HCT116 (cell line): Measurements from ENCODE around the gene HOXC6. TPM values are rescaled to one million over a fixed set of nuclear protein-coding genes. Genes with fewer than 3 reads are reported as not detected.
A peak's percentile ranks its signal among the peaks of the same experiment; 100 is the strongest.

Experiments used
- ATAC-seq: fragments of 200-7000 bp; cut with Tn5 transposase; 2 replicates; pipeline ENCODE4 v1.9.1; 2020; ENCODE audit warnings: mild to moderate bottlenecking, moderate library complexity
- BruUV-seq: library from RNA; stranded (reverse); fragments of 400-500 nt; replicated peaks from 2 replicates; lab custom pipeline; 2021; lab: Mats Ljungman, UMichigan
- CTCF ChIA-PET: fragments of 300-600 bp; sonication (Branson Sonifier 250); formaldehyde crosslinking; loops from one replicate; lab custom pipeline; 2021; ENCODE audit warnings: antibody characterized with exemption; lab: Charles Lee
- POLR2A ChIA-PET: fragments of 300-600, 350-600 bp; sonication (Branson Sonifier 250); formaldehyde crosslinking; loops from one replicate; lab custom pipeline; 2021; ENCODE audit warnings: antibody characterized with exemption; lab: Charles Lee
- RAD21 ChIA-PET, 2 experiments: fragments of 300-600 bp; sonication (Branson Sonifier 250); formaldehyde crosslinking; loops; one replicate each; lab custom pipeline; 2023; ENCODE audit warnings: low total read pairs in 2 of 2; ENCODE audit not compliant: uncharacterized antibody in 2 of 2, unreplicated experiment in 2 of 2, low non-redundant PET in 1 of 2; lab: Charles Lee
- DNase-seq: peaks from one replicate; pipeline ENCODE4 v3.0.0-alpha.2; 2010; ENCODE audit warnings: low read depth, low spot score
- H2AFZ ChIP-seq: fragments of 200-600 bp; shearing (Covaris generic), sonication (generic); 2 replicates; pipeline ENCODE4 v1.6.1; 2017; ENCODE audit warnings: low read depth, mixed run types, mixed read lengths, antibody characterized with exemption, low read length; ENCODE audit not compliant: poor library complexity, severe bottlenecking
- H3K27ac ChIP-seq: 2 replicates; pipeline ENCODE4 v1.5.1; 2012; ENCODE audit warnings: low read depth, low read length
- H3K27me3 ChIP-seq: fragments of 200-600 bp; sonication (generic); 2 replicates; pipeline ENCODE4 v1.6.1; 2016; ENCODE audit warnings: mixed run types, low read length, mixed read lengths; ENCODE audit not compliant: insufficient read depth
- H3K36me3 ChIP-seq, 2 experiments: fragments of 200-500 bp in 1 of 2; fragments of 200-600 bp in 1 of 2; sonication (Bioruptor generic) in 1 of 2; sonication (generic) in 1 of 2; 2 replicates each; pipeline versions ENCODE4 v1.5.1 to v1.6.1; 2014 to 2016; ENCODE audit warnings: low read length in 2 of 2, inconsistent platforms in 1 of 2, mixed read lengths in 1 of 2, mixed run types in 1 of 2; ENCODE audit not compliant: insufficient read depth in 2 of 2, control insufficient read depth in 1 of 2
- H3K4me1 ChIP-seq, 2 experiments: fragments of 200-600 bp in 1 of 2; sonication (generic) in 1 of 2; 2 replicates each; pipeline versions ENCODE4 v1.5.1 to v1.6.1; 2012 to 2017; ENCODE audit warnings: low read length in 2 of 2, inconsistent platforms in 1 of 2, mild to moderate bottlenecking in 1 of 2, mixed read lengths in 1 of 2, mixed run types in 1 of 2, moderate library complexity in 1 of 2; ENCODE audit not compliant: insufficient read depth in 2 of 2, control insufficient read depth in 1 of 2
- H3K4me2 ChIP-seq: fragments of 200-600 bp; sonication (generic); 2 replicates; pipeline ENCODE4 v1.6.1; 2017; ENCODE audit warnings: mixed run types, low read length, mixed read lengths
- H3K4me3 ChIP-seq, 2 experiments: fragments of 200-600 bp in 1 of 2; sonication (generic) in 1 of 2; replicated peaks in 1 of 2; 2 replicates each; pipeline ENCODE4 v1.5.1; 2011 to 2016; ENCODE audit warnings: low read length in 2 of 2, control low read depth in 1 of 2, low read depth in 1 of 2, mild to moderate bottlenecking in 1 of 2, mixed read lengths in 1 of 2, mixed run types in 1 of 2
- H3K79me2 ChIP-seq: fragments of 200-600 bp; sonication (generic); 2 replicates; pipeline ENCODE4 v1.6.1; 2017; ENCODE audit warnings: mild to moderate bottlenecking, mixed run types, low read length, moderate library complexity, mixed read lengths; ENCODE audit not compliant: insufficient read depth
- H3K9ac ChIP-seq: fragments of 200-600 bp; sonication (generic); 2 replicates; pipeline ENCODE4 v1.6.1; 2016; ENCODE audit warnings: low read length, mixed read lengths
- H3K9me2 ChIP-seq: fragments of 200-600 bp; sonication (generic), shearing (Covaris generic); 2 replicates; pipeline ENCODE4 v1.6.1; 2017; ENCODE audit warnings: mixed run types, mild to moderate bottlenecking, moderate library complexity; ENCODE audit not compliant: insufficient read depth
- H3K9me3 ChIP-seq, 2 experiments: fragments of 200-500 bp in 1 of 2; fragments of 200-600 bp in 1 of 2; sonication (Bioruptor generic) in 1 of 2; sonication (generic) in 1 of 2; 2 replicates each; pipeline ENCODE4 v1.6.1; 2014 to 2017; ENCODE audit warnings: low read length in 2 of 2, mixed read lengths in 2 of 2, inconsistent platforms in 1 of 2, low read depth in 1 of 2, mild to moderate bottlenecking in 1 of 2, mixed run types in 1 of 2, moderate library complexity in 1 of 2; ENCODE audit not compliant: control insufficient read depth in 1 of 2, insufficient read depth in 1 of 2
- H4K20me1 ChIP-seq: fragments of 200-600 bp; sonication (generic), shearing (Covaris generic); 2 replicates; pipeline ENCODE4 v1.6.1; 2017; ENCODE audit warnings: mixed run types, mild to moderate bottlenecking, moderate library complexity; ENCODE audit not compliant: insufficient read depth
- ATF3 ChIP-seq: IDR thresholded peaks from 2 replicates; pipeline ENCODE4 v1.6.1; 2012
- CEBPB ChIP-seq: IDR thresholded peaks from 2 replicates; pipeline ENCODE4 v1.6.1; 2012; ENCODE audit warnings: low read depth
- EGR1 ChIP-seq: IDR thresholded peaks from 2 replicates; pipeline ENCODE4 v1.6.1; 2012; ENCODE audit warnings: low read depth
- EZH2phosphoT487 ChIP-seq: fragments of 200-600 bp; IDR thresholded peaks from 2 replicates; pipeline ENCODE4 v1.6.1; 2018; ENCODE audit warnings: antibody characterized with exemption, borderline replicate concordance
- FOSL1 ChIP-seq: IDR thresholded peaks from 2 replicates; pipeline ENCODE4 v1.6.1; 2012; ENCODE audit warnings: low read depth
- JUND ChIP-seq: IDR thresholded peaks from 2 replicates; pipeline ENCODE4 v1.6.1; 2012
- POLR2A ChIP-seq: IDR thresholded peaks from 2 replicates; pipeline ENCODE4 v1.7.0; 2011; ENCODE audit warnings: borderline replicate concordance; ENCODE audit not compliant: insufficient read depth, insufficient read length; ENCODE audit errors: extremely low read depth
- POLR2AphosphoS5 ChIP-seq: IDR thresholded peaks from 2 replicates; pipeline ENCODE4 v1.6.1; 2011; ENCODE audit warnings: mild to moderate bottlenecking, low read depth, low read length, moderate library complexity
- RAD21 ChIP-seq: IDR thresholded peaks from 2 replicates; pipeline ENCODE4 v1.6.1; 2012; ENCODE audit warnings: low read depth, mild to moderate bottlenecking
- SP1 ChIP-seq: IDR thresholded peaks from 2 replicates; pipeline ENCODE4 v1.6.1; 2012; ENCODE audit warnings: low read depth
- TCF7L2 ChIP-seq: IDR thresholded peaks from 2 replicates; pipeline ENCODE4 v1.7.0; 2011; ENCODE audit warnings: borderline replicate concordance, inconsistent platforms; ENCODE audit not compliant: insufficient read depth, insufficient read length; ENCODE audit errors: extremely low read depth
- YY1 ChIP-seq: IDR thresholded peaks from 2 replicates; pipeline ENCODE4 v1.6.1; 2011; ENCODE audit warnings: low read length, low read depth, moderate library complexity, mild to moderate bottlenecking; ENCODE audit not compliant: insufficient replicate concordance; ENCODE audit errors: extremely low read depth
- intact Hi-C: fragments of 100-400 bp; cut with micrococcal nuclease; formaldehyde crosslinking; loops from 2 replicates; pipeline ENCODE4 v1.10.0; 2022
- total RNA-seq: library from RNA; stranded (reverse); gene quantifications from one replicate; pipeline ENCODE4 v1.2.1, GENCODE V29; 2021; ENCODE audit not compliant: unreplicated experiment
- TF ChIP-seq, protein P1 (sequence below): IDR thresholded peaks from 2 replicates; pipeline ENCODE4 v1.6.1; 2012; ENCODE audit warnings: low read depth

The HOXC6 gene
- total RNA-seq, 1 experiment from 2014 or later: 3.1 TPM

GRCh38 chr12:54001283-54002187, 26.7 kb upstream of the HOXC6 start:
- peaks cover 40% of the 10 kb centered on the region for H3K79me2 ChIP-seq
- RAD21 ChIA-PET: no interaction called here

More at GRCh38 chr12:54001283-54002187, 26.7 kb upstream of the HOXC6 start:
- no peak for TF ChIP-seq TCF7L2
- TF ChIP-seq JUND: no peak
- TF ChIP-seq POLR2AphosphoS5: no peak
- TF ChIP-seq, protein P1, sequence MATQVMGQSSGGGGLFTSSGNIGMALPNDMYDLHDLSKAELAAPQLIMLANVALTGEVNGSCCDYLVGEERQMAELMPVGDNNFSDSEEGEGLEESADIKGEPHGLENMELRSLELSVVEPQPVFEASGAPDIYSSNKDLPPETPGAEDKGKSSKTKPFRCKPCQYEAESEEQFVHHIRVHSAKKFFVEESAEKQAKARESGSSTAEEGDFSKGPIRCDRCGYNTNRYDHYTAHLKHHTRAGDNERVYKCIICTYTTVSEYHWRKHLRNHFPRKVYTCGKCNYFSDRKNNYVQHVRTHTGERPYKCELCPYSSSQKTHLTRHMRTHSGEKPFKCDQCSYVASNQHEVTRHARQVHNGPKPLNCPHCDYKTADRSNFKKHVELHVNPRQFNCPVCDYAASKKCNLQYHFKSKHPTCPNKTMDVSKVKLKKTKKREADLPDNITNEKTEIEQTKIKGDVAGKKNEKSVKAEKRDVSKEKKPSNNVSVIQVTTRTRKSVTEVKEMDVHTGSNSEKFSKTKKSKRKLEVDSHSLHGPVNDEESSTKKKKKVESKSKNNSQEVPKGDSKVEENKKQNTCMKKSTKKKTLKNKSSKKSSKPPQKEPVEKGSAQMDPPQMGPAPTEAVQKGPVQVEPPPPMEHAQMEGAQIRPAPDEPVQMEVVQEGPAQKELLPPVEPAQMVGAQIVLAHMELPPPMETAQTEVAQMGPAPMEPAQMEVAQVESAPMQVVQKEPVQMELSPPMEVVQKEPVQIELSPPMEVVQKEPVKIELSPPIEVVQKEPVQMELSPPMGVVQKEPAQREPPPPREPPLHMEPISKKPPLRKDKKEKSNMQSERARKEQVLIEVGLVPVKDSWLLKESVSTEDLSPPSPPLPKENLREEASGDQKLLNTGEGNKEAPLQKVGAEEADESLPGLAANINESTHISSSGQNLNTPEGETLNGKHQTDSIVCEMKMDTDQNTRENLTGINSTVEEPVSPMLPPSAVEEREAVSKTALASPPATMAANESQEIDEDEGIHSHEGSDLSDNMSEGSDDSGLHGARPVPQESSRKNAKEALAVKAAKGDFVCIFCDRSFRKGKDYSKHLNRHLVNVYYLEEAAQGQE: no peak
- TF ChIP-seq FOSL1: no peak
- no peak for TF ChIP-seq SP1
- TF ChIP-seq POLR2A: no peak
- no peak for TF ChIP-seq YY1
- TF ChIP-seq ATF3: no peak
- TF ChIP-seq RAD21: no peak
- TF ChIP-seq EGR1: no peak
- TF ChIP-seq EZH2phosphoT487: no peak
- TF ChIP-seq CEBPB: no peak
- ChIA-PET POLR2A (interaction anchor here (1.8 kb wide), 1 partner anchor 16 kb away, joined by 23 read pairs; no protein-coding TSS in a partner anchor), CTCF (interaction anchor here (0.7 to 4.7 kb wide), 5 partner anchors 17 to 206 kb away, joined by 3 to 22 read pairs (median 5); partner anchors contain the start of gene HOXC10)
- Histone ChIP-seq H3K4me3 (peak overlapping the region; percentile 82 to 84), H4K20me1 (no peaks in the 10 kb centered on the region), H2AFZ (no peak overlapping the region), H3K27ac (no peak overlapping the region; the same call in 1 of the 2 replicates), H3K4me1 (peaks cover 17 to 37% of the 10 kb centered on the region in 2 experiments), H3K9me3 (no peaks in the 10 kb centered on the region), H3K4me2 (peak overlapping the region; percentile 88), H3K27me3 (no peaks in the 10 kb centered on the region), H3K9me2 (no peaks in the 10 kb centered on the region), H3K36me3 (peaks cover 0 to 6% of the 10 kb centered on the region in 2 experiments; a peak in 1 of 4 replicates), H3K9ac (peak overlapping the region; percentile 94)
- DNase-seq: no peak
- intact Hi-C loops: no loop called here
- BruUV-seq: no TSS peak
- no peak for ATAC-seq
